ENCODE measurements around the gene CBARP.

The CBARP gene

GRCh38 chr19:1243768-1244692 is 6.2 kb upstream of the CBARP start:
- Mint-ChIP-seq H3K27ac (peak overlapping the region; percentile 28), H3K27me3 (no peaks in the 10 kb centered on the region), H3K9me3 (ENCODE audit: low read depth) (no peaks in the 10 kb centered on the region), H3K36me3 (no peaks in the 10 kb centered on the region), H3K4me1 (ENCODE audit: low read depth) (peaks cover 18% of the 10 kb centered on the region), H3K4me3 (peak overlapping the region; percentile 89)

- H3K36me3 Mint-ChIP-seq = no peaks in the 10 kb centered on the region
- peaks cover 2% of the 10 kb centered on the region for H3K27me3 Mint-ChIP-seq
- peak within 1 kb of the TSS; percentile 89 for H3K27ac Mint-ChIP-seq
- peaks cover 26% of the 10 kb centered on the region for H3K4me1 Mint-ChIP-seq (ENCODE audit: low read depth)
- peak within 1 kb of the TSS; percentile 93 for H3K4me3 Mint-ChIP-seq
- H3K9me3 Mint-ChIP-seq (ENCODE audit: low read depth) = no peaks in the 10 kb centered on the region
These were observed 3.8 kb upstream of the CBARP start, which contains the start of gene ATP5F1D for GRCh38 chr19:1241417-1242095. Gene ATP5F1D (plus strand): TSS chr19:1241751. CDS start chr19:1241851, 100 bp downstream.

GRCh38 chr19:1240925-1241324 is 3.1 kb upstream of the CBARP start:
- no peak overlapping the region for H3K27ac Mint-ChIP-seq
- H3K4me1 Mint-ChIP-seq (ENCODE audit: low read depth) = peaks cover 26% of the 10 kb centered on the region
- H3K36me3 Mint-ChIP-seq = no peaks in the 10 kb centered on the region
- H3K9me3 Mint-ChIP-seq (ENCODE audit: low read depth) = no peaks in the 10 kb centered on the region
- peak overlapping the region; percentile 93 for H3K4me3 Mint-ChIP-seq
- peaks cover 2% of the 10 kb centered on the region for H3K27me3 Mint-ChIP-seq

- H3K36me3 Mint-ChIP-seq = no peaks in the 10 kb centered on the region
- H3K27ac Mint-ChIP-seq = peak overlapping the region; percentile 54
- H3K9me3 Mint-ChIP-seq (ENCODE audit: low read depth) = no peaks in the 10 kb centered on the region
- peaks cover 26% of the 10 kb centered on the region for H3K4me1 Mint-ChIP-seq (ENCODE audit: low read depth)
- peaks cover 2% of the 10 kb centered on the region for H3K27me3 Mint-ChIP-seq
- no peak overlapping the region for H3K4me3 Mint-ChIP-seq
These were observed 2.3 kb upstream of the CBARP start for GRCh38 chr19:1239796-1240737.

GRCh38 chr19:1239420-1239795 is 1.6 kb upstream of the CBARP start:
- no peak overlapping the region for H3K27ac Mint-ChIP-seq
- H3K4me1 Mint-ChIP-seq (ENCODE audit: low read depth) = peaks cover 23% of the 10 kb centered on the region
- no peaks in the 10 kb centered on the region for H3K9me3 Mint-ChIP-seq (ENCODE audit: low read depth)
- no peaks in the 10 kb centered on the region for H3K36me3 Mint-ChIP-seq
- H3K4me3 Mint-ChIP-seq = peak overlapping the region; percentile 83
- peaks cover 2% of the 10 kb centered on the region for H3K27me3 Mint-ChIP-seq

- Mint-ChIP-seq H3K4me3 (peak overlapping the region; percentile 83), H3K4me1 (ENCODE audit: low read depth) (peaks cover 23% of the 10 kb centered on the region), H3K9me3 (ENCODE audit: low read depth) (no peaks in the 10 kb centered on the region), H3K36me3 (no peaks in the 10 kb centered on the region), H3K27me3 (peaks cover 2% of the 10 kb centered on the region), H3K27ac (no peak overlapping the region)
These were observed 831 bp upstream of the CBARP start for GRCh38 chr19:1238369-1239303.

- Mint-ChIP-seq H3K27ac (no peak overlapping the region), H3K27me3 (peaks cover 2% of the 10 kb centered on the region), H3K9me3 (ENCODE audit: low read depth) (no peaks in the 10 kb centered on the region), H3K4me3 (peak overlapping the region; percentile 52), H3K4me1 (ENCODE audit: low read depth) (peaks cover 17% of the 10 kb centered on the region), H3K36me3 (no peaks in the 10 kb centered on the region)
These were observed 662 bp downstream of the CBARP start for GRCh38 chr19:1237027-1237659.

GRCh38 chr19:1236576-1236975 is 1.2 kb downstream of the CBARP start:
- no peaks in the 10 kb centered on the region for H3K36me3 Mint-ChIP-seq
- H3K4me1 Mint-ChIP-seq (ENCODE audit: low read depth) = peaks cover 16% of the 10 kb centered on the region
- no peak overlapping the region for H3K27ac Mint-ChIP-seq
- no peak overlapping the region for H3K4me3 Mint-ChIP-seq
- no peaks in the 10 kb centered on the region for H3K9me3 Mint-ChIP-seq (ENCODE audit: low read depth)
- H3K27me3 Mint-ChIP-seq = peaks cover 2% of the 10 kb centered on the region

- H3K4me1 Mint-ChIP-seq (ENCODE audit: low read depth) = peaks cover 10% of the 10 kb centered on the region
- no peaks in the 10 kb centered on the region for H3K9me3 Mint-ChIP-seq (ENCODE audit: low read depth)
- H3K27ac Mint-ChIP-seq = no peak overlapping the region
- H3K27me3 Mint-ChIP-seq = peaks cover 2% of the 10 kb centered on the region
- no peaks in the 10 kb centered on the region for H3K36me3 Mint-ChIP-seq
- no peak overlapping the region for H3K4me3 Mint-ChIP-seq
These were observed 1.9 kb downstream of the CBARP start for GRCh38 chr19:1235625-1236538.

GRCh38 chr19:1234955-1235380 is 2.8 kb downstream of the CBARP start:
- Mint-ChIP-seq H3K27ac (no peak overlapping the region), H3K4me1 (ENCODE audit: low read depth) (peaks cover 7% of the 10 kb centered on the region), H3K36me3 (no peaks in the 10 kb centered on the region), H3K27me3 (peaks cover 2% of the 10 kb centered on the region), H3K9me3 (ENCODE audit: low read depth) (no peaks in the 10 kb centered on the region), H3K4me3 (no peak overlapping the region)

- Mint-ChIP-seq H3K27me3 (peaks cover 2% of the 10 kb centered on the region), H3K4me1 (ENCODE audit: low read depth) (peaks cover 7% of the 10 kb centered on the region), H3K27ac (no peak overlapping the region), H3K36me3 (no peaks in the 10 kb centered on the region), H3K4me3 (no peak overlapping the region), H3K9me3 (ENCODE audit: low read depth) (no peaks in the 10 kb centered on the region)
These were observed 3.5 kb downstream of the CBARP start for GRCh38 chr19:1234051-1234954.

GRCh38 chr19:1233115-1233667 is 4.6 kb downstream of the CBARP start:
- Mint-ChIP-seq H3K4me3 (no peak overlapping the region), H3K27me3 (no peaks in the 10 kb centered on the region), H3K9me3 (ENCODE audit: low read depth) (no peaks in the 10 kb centered on the region), H3K4me1 (ENCODE audit: low read depth) (no peaks in the 10 kb centered on the region), H3K27ac (no peak overlapping the region), H3K36me3 (no peaks in the 10 kb centered on the region)
